NCI-H2196 treated with DMSO at 0.1 percent for 48 hours (cell line): ENCODE results near the gene PDPN.
"Not testable (repeated sequence)": the region's sequence is repeated elsewhere in the genome, so short reads cannot be mapped to it uniquely, and the experiment has no call there.

Experiments
- DNase-seq: peaks from one replicate; lab custom pipeline; 2025; ENCODE audit not compliant: unreplicated experiment; lab: John Stamatoyannopoulos, UW

Gene PDPN, protein sequence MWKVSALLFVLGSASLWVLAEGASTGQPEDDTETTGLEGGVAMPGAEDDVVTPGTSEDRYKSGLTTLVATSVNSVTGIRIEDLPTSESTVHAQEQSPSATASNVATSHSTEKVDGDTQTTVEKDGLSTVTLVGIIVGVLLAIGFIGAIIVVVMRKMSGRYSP

GRCh38 chr1:13583595-13583965 is at the start of gene PDPN:
Gene PDPN (plus strand): TSS chr1:13583832. CDS start chr1:13584034, 202 bp downstream.
- DNase-seq: no peak

DNA sequence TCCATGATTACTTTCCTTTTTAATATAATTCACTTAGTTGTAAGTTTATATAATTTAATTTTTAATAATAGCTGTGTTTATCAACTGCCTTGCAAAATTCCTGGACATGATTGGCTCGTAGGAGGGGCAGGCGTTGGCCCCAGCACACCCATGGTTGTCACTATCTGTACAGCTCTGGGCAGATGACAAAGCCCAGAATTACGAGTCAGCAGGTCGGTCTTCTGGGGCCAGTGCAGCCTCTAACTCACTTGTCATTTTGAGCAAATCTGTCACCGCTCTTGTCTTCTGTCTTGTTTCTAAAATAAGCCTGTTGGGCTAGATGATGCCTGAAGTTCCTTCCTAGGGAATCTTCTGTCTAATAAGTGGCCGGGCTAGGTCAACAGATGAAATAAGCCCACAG is 48.4 kb upstream of the PDPN start:
- no peak for DNase-seq

DNA sequence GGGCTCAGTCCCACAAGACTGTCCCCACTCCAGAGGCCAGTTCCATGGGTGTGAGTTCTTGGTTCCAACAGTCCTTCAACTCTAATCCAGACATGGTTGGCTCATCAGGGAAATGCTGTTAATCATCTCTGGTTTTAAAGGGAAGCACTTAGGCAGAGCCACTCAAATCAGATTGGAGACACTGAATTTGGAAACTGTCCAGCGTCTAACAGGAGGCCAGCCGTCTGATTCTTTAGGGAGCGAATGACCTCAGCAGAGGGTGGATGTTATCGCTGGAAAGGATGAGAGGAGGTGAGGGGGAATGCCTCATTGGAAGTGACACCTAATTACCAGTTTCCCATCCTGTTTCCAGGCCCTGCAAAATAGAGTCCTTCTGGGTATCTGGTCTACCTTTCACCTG is 47.1 kb upstream of the PDPN start:
- DNase-seq: no peak

DNA sequence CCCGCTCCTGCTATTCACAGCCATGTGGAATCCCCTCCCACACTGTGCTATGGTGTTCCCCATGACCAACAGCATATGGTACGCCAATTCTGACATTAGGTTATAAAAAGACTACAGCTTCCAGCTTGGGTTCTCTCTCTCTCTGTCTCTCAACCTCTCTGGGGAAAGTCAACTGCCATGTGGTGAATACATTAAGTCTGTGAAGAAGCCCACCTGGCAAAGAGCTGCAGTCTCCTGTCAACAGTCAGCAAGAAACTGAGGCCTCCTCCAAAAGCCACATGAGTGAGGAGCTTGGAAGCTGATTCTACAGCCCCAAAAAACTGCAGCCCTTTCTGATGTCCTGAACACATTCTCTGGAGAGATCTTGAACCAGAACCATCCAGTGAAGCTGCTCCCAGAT is 44.8 kb upstream of the PDPN start:
- DNase-seq: no peak

DNA sequence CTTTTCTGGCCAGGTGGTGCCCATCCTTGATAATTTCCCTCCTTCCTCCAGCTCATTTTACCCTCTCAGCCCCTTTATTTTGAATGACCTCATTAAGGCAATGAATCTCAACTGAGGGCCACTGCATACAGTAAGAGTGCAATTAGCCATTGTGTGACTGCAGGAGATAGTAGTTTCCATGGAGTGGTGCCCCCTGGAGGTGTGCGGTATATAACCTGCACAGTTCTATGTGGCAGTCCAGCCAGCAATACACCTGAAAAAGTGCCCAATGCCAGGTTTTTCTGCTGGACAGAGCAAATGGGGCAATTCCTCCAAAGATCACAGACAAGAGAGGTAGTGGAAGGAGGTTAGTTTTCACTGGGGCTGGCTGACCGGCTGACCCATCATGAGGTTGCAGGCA is 43.9 kb upstream of the PDPN start:
- no peak for DNase-seq

DNA sequence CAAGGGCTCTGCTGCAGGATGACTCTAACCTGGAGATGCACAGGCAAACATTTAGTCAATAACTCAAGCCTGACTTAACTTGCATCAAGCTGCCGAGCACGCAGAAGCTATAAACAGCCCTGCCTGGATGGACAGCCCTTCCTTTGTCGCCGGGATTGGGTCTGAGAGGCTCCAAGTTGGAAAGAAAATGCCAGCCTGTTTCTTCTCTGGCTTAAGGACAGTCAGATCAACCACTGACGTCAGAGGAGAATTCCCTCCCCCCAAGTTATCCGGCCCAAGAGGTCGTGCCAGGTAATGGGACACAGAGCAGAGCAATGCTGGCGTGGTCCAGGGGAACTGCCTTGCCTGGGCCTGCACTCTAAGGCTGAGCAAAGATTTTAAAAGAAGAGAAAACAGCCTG is 42.8 kb upstream of the PDPN start:
- no peak for DNase-seq

GRCh38 chr1:13541435-13542215 is 42.0 kb upstream of the PDPN start:
- no peak for DNase-seq

- no peak for DNase-seq
These were observed 40.0 kb upstream of the PDPN start for GRCh38 chr1:13543451-13544220.

GRCh38 chr1:13544221-13544556 is 39.4 kb upstream of the PDPN start:
- DNase-seq: no peak

DNA sequence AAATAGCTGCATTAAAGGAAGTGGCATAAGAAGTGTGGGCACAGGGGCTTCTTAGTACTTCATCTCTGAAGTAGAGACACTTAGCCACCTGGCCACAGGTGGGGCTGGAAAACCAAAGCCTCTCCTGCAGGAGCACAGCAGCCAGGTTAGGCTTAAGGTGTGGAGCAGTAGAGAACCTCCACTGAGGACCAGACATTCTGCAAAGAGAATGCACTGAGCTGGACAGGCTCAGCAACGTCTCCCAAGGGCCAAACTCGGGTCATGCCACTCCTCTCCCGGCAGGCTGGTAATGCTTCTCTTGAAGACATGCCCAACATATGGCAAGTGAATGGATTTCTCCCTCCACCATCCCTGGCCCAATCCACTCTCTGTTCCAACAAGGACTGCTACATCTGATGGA is 36.8 kb upstream of the PDPN start:
- DNase-seq: no peak

DNA sequence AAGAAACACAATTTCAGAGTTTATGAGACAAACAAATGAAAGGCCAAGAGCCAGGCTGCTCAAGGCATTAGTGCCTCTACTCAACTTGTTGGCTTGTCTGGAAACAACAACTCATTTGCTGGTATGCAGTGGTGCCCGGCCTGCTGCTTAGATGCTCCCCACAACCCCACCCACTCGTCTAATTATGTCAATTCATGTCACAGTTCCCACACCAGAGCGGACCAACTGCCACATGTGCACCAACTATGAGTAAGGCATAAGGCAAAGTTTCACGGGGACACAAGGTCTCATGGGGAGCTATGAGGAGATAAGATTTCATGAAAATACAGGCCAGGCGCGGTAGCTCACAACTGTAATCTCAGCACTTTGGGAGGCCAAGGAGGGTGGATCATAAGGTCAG is 35.4 kb upstream of the PDPN start:
- DNase-seq: no peak

GRCh38 chr1:13549021-13549420 is 34.6 kb upstream of the PDPN start:
- no peak for DNase-seq

DNA sequence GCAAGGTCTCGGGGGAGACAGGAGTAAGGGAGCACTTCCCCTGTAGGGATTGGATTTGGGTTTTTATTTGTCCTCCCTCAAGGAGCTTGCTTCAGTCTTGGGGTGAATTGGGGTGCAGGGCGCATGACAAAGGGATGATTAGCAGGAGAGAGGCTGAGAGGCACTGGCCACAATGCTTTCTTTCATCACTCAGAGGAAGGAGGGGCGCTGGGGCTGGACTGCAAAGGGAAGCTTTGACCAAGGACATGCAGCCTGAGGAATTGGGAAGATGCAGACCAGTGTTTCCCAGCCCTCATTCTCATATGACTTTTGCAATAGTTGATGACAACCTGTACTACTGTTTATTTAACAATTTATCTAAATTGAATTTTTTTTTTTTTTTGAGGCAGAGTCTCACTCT is 34.1 kb upstream of the PDPN start:
- DNase-seq: no peak

DNA sequence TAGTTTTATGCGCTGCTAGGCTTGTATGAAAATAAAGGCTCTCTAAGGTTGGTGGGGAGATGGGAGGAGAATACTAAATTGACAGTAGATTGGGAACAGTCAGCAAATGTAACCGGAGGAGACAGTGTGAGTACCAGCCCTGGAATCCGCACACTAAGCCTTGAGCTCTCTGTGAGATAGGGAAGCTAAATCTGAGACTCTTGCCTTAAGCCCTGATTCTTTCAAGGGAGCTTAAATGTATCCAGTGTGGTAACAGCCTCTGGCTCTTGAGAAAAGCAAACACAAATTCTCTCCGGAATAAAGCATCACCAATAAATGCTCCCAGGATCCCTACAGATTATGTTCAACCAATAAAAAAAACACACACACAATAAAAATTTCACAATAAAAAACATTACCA is 33.0 kb upstream of the PDPN start:
- DNase-seq: no peak

DNA sequence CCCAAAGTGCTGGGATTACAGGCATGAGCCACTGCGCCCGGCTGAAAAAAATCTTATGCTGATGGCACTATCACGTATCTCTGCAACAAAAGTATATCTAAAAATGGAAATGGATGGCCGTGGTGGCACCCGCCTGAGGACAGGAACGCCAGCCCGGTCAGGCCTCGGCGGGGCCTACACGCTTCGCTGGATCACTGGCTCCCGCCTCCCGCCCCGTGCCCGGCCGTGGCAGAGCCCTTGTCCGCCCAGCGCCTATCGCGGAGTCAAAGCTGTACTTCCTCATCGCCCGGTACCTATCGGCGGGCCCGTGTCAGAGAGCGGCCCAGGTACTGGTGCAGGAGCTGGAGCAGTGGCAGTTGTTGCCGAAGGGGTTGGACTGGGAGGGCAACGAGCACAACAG is 28.8 kb upstream of the PDPN start:
- DNase-seq: no peak

- no peak for DNase-seq
These were observed 27.3 kb upstream of the PDPN start for GRCh38 chr1:13556224-13556764.

DNA sequence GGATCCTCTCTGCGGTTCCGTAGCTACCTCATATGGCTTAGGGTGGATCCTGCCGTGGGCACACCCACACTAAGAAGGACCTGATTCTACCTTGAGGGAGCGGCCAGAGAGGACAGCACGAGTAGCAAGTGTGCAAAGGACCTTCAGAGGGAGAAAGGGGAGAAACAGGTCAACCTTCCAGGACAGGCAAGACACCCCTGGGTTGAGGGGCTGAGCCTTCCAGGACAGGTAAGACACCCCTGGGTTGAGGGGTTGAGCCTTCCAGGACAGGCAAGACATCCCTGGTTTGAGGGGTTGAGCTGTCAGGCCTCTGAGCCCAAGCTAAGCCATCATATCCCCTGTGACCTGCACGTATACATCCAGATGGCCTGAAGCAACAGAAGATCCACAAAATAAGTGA is 23.1 kb upstream of the PDPN start:
- DNase-seq: no peak

GRCh38 chr1:13562981-13563380 is 20.7 kb upstream of the PDPN start:
- not testable (repeated sequence) for DNase-seq

GRCh38 chr1:13564073-13564472 is 19.6 kb upstream of the PDPN start:
- no peak for DNase-seq

- DNase-seq: not testable (repeated sequence)
These were observed 13.2 kb upstream of the PDPN start for GRCh38 chr1:13570435-13570834.

GRCh38 chr1:13570924-13571323 is 12.7 kb upstream of the PDPN start:
- no peak for DNase-seq

DNA sequence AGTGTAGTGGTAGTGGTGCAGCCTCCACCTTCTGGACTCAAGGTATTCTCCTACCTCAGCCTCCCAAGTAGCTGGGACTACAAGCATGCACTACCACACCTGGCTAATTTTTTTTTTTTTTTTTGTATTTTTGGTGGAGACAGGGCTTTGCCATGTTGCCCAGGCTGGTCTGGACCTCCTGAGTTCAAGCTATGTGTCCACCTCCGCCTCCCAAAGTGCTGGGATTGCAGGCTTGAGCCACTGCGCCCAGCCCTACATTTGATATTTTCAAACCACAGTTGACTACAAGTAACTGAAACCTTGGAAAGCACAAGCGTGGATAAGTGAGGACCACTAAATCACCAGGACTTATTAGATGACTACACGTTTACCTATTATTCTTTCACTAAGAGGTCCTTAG is 10.0 kb upstream of the PDPN start:
- DNase-seq: no peak
